Mucosa of stomach (tissue), 1 donor: ENCODE data around the gene POMT1.
A peak's percentile ranks its signal among the peaks of the same experiment; 100 is the strongest.
"Not testable (repeated sequence)": the region's sequence is repeated elsewhere in the genome, so short reads cannot be mapped to it uniquely, and the experiment has no call there.

Source experiments
- H3K27me3 ChIP-seq: one replicate; pipeline ENCODE4 v1.7.0; 2013; ENCODE audit warnings: mild to moderate bottlenecking, low read length; ENCODE audit not compliant: control insufficient read depth, insufficient read depth
- H3K36me3 ChIP-seq: one replicate; pipeline ENCODE4 v1.7.0; 2013; ENCODE audit warnings: low read length; ENCODE audit not compliant: control insufficient read depth, insufficient read depth
- H3K4me1 ChIP-seq: one replicate; pipeline ENCODE4 v1.7.0; 2013; ENCODE audit warnings: mild to moderate bottlenecking, low read length; ENCODE audit not compliant: control insufficient read depth, insufficient read depth
- H3K4me3 ChIP-seq: one replicate; pipeline ENCODE4 v1.7.0; 2013; ENCODE audit warnings: low read length
- H3K9ac ChIP-seq: one replicate; pipeline ENCODE4 v1.7.0; 2013; ENCODE audit warnings: mild to moderate bottlenecking, low read length, moderate library complexity
- H3K9me3 ChIP-seq: one replicate; pipeline ENCODE4 v1.7.0; 2013; ENCODE audit warnings: mild to moderate bottlenecking, low read length, moderate library complexity; ENCODE audit not compliant: control insufficient read depth
- donor health status: Pancreatic carcinoma.

The POMT1 gene

GRCh38 chr9:131502781-131503625 is at the start of gene POMT1:
POMT1 (plus strand) TSS chr9:131502918; CDS start chr9:131504219, 1,301 bp downstream.
- Histone ChIP-seq H3K4me1 (peaks cover 13% of the 10 kb centered on the region), H3K9ac (peak within 1 kb of the TSS; percentile 72), H3K36me3 (no peaks in the 10 kb centered on the region), H3K4me3 (peak within 1 kb of the TSS; percentile 40), H3K9me3 (no peaks in the 10 kb centered on the region), H3K27me3 (peaks cover 12% of the 10 kb centered on the region)

- H3K36me3 ChIP-seq = peaks cover 14% of the 10 kb centered on the region
- no peaks in the 10 kb centered on the region for H3K4me1 ChIP-seq
Measured at GRCh38 chr9:131454028-131454427, 48.7 kb upstream of the POMT1 start.

GRCh38 chr9:131455655-131456054 is 47.1 kb upstream of the POMT1 start:
- H3K9me3 ChIP-seq, H3K27me3 ChIP-seq, H3K4me3 ChIP-seq, H3K4me1 ChIP-seq, H3K9ac ChIP-seq: not testable (repeated sequence)
- H3K36me3 ChIP-seq = peaks cover 23% of the 10 kb centered on the region

More at GRCh38 chr9:131454028-131454427, 48.7 kb upstream of the POMT1 start:
- Histone ChIP-seq H3K9me3 (no peaks in the 10 kb centered on the region), H3K4me3 (no peak overlapping the region), H3K27me3 (no peaks in the 10 kb centered on the region), H3K9ac (no peak overlapping the region)

- Histone ChIP-seq H3K9me3 (no peaks in the 10 kb centered on the region), H3K4me1 (no peaks in the 10 kb centered on the region), H3K36me3 (peaks cover 28% of the 10 kb centered on the region), H3K4me3 (no peak overlapping the region), H3K9ac (no peak overlapping the region), H3K27me3 (no peaks in the 10 kb centered on the region)
Measured at GRCh38 chr9:131457746-131458145, 45.0 kb upstream of the POMT1 start.

GRCh38 chr9:131459056-131459455 is 43.7 kb upstream of the POMT1 start:
- Histone ChIP-seq H3K4me3 (no peak overlapping the region), H3K9me3 (no peaks in the 10 kb centered on the region), H3K36me3 (peaks cover 28% of the 10 kb centered on the region), H3K4me1 (no peaks in the 10 kb centered on the region), H3K27me3 (no peaks in the 10 kb centered on the region), H3K9ac (no peak overlapping the region)

GRCh38 chr9:131461166-131461565 is 41.6 kb upstream of the POMT1 start:
- Histone ChIP-seq H3K4me1 (no peaks in the 10 kb centered on the region), H3K9me3 (no peaks in the 10 kb centered on the region), H3K27me3 (no peaks in the 10 kb centered on the region), H3K36me3 (peaks cover 28% of the 10 kb centered on the region), H3K4me3 (no peak overlapping the region), H3K9ac (no peak overlapping the region)

GRCh38 chr9:131464354-131465000 is 38.2 kb upstream of the POMT1 start:
- H3K27me3 ChIP-seq = no peaks in the 10 kb centered on the region
- no peak overlapping the region for H3K4me3 ChIP-seq
- H3K9ac ChIP-seq = no peak overlapping the region
- H3K4me1 ChIP-seq = no peaks in the 10 kb centered on the region
- H3K9me3 ChIP-seq = no peaks in the 10 kb centered on the region
- peaks cover 15% of the 10 kb centered on the region for H3K36me3 ChIP-seq

GRCh38 chr9:131465401-131465800 is 37.3 kb upstream of the POMT1 start:
- Histone ChIP-seq H3K9me3 (no peaks in the 10 kb centered on the region), H3K4me3 (no peak overlapping the region), H3K4me1 (no peaks in the 10 kb centered on the region), H3K27me3 (no peaks in the 10 kb centered on the region), H3K36me3 (peaks cover 13% of the 10 kb centered on the region), H3K9ac (no peak overlapping the region)

GRCh38 chr9:131467214-131467935 is 35.3 kb upstream of the POMT1 start:
- H3K36me3 ChIP-seq = peaks cover 5% of the 10 kb centered on the region

GRCh38 chr9:131468031-131468430 is 34.7 kb upstream of the POMT1 start:
- peaks cover 7% of the 10 kb centered on the region for H3K36me3 ChIP-seq
- H3K9me3 ChIP-seq = no peaks in the 10 kb centered on the region
- no peak overlapping the region for H3K4me3 ChIP-seq

More at GRCh38 chr9:131467214-131467935, 35.3 kb upstream of the POMT1 start:
- no peak overlapping the region for H3K9ac ChIP-seq
- no peak overlapping the region for H3K4me3 ChIP-seq
- no peaks in the 10 kb centered on the region for H3K4me1 ChIP-seq
- H3K9me3 ChIP-seq = no peaks in the 10 kb centered on the region
- H3K27me3 ChIP-seq = no peaks in the 10 kb centered on the region

GRCh38 chr9:131469356-131469755 is 33.4 kb upstream of the POMT1 start:
- Histone ChIP-seq H3K27me3 (no peaks in the 10 kb centered on the region), H3K9me3 (no peaks in the 10 kb centered on the region), H3K4me3 (no peak overlapping the region), H3K36me3 (peaks cover 20% of the 10 kb centered on the region), H3K4me1 (no peaks in the 10 kb centered on the region), H3K9ac (no peak overlapping the region)

More at GRCh38 chr9:131468031-131468430, 34.7 kb upstream of the POMT1 start:
- H3K4me1 ChIP-seq = no peaks in the 10 kb centered on the region
- no peaks in the 10 kb centered on the region for H3K27me3 ChIP-seq
- no peak overlapping the region for H3K9ac ChIP-seq

GRCh38 chr9:131469951-131470350 is 32.8 kb upstream of the POMT1 start:
- Histone ChIP-seq H3K36me3 (peaks cover 23% of the 10 kb centered on the region), H3K4me1 (no peaks in the 10 kb centered on the region), H3K9ac (no peak overlapping the region), H3K4me3 (no peak overlapping the region), H3K9me3 (no peaks in the 10 kb centered on the region), H3K27me3 (no peaks in the 10 kb centered on the region)
